ENCODE measurements around the gene APOO.
"Not testable (repeated sequence)": the region's sequence is repeated elsewhere in the genome, so short reads cannot be mapped to it uniquely, and the experiment has no call there.

DNA sequence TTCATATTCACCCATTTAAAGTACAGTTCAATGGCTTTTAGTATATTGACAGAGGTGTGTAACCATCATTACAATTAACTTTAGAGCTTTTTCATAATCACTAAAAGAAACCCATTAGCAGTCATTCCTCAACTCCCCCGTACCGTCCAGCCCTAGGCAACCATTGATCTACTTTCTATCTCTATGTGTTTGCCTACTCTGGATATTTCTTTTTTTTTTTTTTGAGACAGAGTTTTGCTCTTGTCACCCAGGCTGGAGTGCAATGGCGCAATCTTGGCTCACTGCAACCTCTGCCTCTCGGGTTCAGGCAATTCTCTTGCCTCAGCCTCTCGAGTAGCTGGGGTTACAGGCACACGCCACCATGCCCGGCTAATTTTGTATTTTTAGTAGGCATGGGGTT, 48.5 kb downstream of the APOO start:
- TF ChIP-seq, protein P1, sequence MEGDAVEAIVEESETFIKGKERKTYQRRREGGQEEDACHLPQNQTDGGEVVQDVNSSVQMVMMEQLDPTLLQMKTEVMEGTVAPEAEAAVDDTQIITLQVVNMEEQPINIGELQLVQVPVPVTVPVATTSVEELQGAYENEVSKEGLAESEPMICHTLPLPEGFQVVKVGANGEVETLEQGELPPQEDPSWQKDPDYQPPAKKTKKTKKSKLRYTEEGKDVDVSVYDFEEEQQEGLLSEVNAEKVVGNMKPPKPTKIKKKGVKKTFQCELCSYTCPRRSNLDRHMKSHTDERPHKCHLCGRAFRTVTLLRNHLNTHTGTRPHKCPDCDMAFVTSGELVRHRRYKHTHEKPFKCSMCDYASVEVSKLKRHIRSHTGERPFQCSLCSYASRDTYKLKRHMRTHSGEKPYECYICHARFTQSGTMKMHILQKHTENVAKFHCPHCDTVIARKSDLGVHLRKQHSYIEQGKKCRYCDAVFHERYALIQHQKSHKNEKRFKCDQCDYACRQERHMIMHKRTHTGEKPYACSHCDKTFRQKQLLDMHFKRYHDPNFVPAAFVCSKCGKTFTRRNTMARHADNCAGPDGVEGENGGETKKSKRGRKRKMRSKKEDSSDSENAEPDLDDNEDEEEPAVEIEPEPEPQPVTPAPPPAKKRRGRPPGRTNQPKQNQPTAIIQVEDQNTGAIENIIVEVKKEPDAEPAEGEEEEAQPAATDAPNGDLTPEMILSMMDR (conservative IDR thresholded peaks at IDR 0.05; ENCODE audit: low read depth in 2 of 2): not testable (repeated sequence)
- TF ChIP-seq, protein P2, sequence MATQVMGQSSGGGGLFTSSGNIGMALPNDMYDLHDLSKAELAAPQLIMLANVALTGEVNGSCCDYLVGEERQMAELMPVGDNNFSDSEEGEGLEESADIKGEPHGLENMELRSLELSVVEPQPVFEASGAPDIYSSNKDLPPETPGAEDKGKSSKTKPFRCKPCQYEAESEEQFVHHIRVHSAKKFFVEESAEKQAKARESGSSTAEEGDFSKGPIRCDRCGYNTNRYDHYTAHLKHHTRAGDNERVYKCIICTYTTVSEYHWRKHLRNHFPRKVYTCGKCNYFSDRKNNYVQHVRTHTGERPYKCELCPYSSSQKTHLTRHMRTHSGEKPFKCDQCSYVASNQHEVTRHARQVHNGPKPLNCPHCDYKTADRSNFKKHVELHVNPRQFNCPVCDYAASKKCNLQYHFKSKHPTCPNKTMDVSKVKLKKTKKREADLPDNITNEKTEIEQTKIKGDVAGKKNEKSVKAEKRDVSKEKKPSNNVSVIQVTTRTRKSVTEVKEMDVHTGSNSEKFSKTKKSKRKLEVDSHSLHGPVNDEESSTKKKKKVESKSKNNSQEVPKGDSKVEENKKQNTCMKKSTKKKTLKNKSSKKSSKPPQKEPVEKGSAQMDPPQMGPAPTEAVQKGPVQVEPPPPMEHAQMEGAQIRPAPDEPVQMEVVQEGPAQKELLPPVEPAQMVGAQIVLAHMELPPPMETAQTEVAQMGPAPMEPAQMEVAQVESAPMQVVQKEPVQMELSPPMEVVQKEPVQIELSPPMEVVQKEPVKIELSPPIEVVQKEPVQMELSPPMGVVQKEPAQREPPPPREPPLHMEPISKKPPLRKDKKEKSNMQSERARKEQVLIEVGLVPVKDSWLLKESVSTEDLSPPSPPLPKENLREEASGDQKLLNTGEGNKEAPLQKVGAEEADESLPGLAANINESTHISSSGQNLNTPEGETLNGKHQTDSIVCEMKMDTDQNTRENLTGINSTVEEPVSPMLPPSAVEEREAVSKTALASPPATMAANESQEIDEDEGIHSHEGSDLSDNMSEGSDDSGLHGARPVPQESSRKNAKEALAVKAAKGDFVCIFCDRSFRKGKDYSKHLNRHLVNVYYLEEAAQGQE (IDR thresholded peaks at IDR 0.05; ENCODE audit: unreplicated experiment): not testable (repeated sequence)
- not testable (repeated sequence) for TF ChIP-seq NANOG (IDR thresholded peaks at IDR 0.05; ENCODE audit: borderline replicate concordance); POLR2AphosphoS5 (IDR thresholded peaks at IDR 0.05; ENCODE audit: low read depth); EZH2 (IDR thresholded peaks at IDR 0.05; ENCODE audit: low read depth, unreplicated experiment); JUNB (IDR thresholded peaks at IDR 0.05; ENCODE audit: unreplicated experiment); CREB1 (CRISPR knock-in tag; IDR thresholded peaks at IDR 0.05; ENCODE audit: low read depth); EZH2phosphoT487 (IDR thresholded peaks at IDR 0.05; ENCODE audit: unreplicated experiment); STAT1 (IDR thresholded peaks at IDR 0.05; ENCODE audit: unreplicated experiment); ZNF331 (CRISPR knock-in tag; IDR thresholded peaks at IDR 0.05; ENCODE audit: low read depth)
- TF ChIP-seq, protein P3, sequence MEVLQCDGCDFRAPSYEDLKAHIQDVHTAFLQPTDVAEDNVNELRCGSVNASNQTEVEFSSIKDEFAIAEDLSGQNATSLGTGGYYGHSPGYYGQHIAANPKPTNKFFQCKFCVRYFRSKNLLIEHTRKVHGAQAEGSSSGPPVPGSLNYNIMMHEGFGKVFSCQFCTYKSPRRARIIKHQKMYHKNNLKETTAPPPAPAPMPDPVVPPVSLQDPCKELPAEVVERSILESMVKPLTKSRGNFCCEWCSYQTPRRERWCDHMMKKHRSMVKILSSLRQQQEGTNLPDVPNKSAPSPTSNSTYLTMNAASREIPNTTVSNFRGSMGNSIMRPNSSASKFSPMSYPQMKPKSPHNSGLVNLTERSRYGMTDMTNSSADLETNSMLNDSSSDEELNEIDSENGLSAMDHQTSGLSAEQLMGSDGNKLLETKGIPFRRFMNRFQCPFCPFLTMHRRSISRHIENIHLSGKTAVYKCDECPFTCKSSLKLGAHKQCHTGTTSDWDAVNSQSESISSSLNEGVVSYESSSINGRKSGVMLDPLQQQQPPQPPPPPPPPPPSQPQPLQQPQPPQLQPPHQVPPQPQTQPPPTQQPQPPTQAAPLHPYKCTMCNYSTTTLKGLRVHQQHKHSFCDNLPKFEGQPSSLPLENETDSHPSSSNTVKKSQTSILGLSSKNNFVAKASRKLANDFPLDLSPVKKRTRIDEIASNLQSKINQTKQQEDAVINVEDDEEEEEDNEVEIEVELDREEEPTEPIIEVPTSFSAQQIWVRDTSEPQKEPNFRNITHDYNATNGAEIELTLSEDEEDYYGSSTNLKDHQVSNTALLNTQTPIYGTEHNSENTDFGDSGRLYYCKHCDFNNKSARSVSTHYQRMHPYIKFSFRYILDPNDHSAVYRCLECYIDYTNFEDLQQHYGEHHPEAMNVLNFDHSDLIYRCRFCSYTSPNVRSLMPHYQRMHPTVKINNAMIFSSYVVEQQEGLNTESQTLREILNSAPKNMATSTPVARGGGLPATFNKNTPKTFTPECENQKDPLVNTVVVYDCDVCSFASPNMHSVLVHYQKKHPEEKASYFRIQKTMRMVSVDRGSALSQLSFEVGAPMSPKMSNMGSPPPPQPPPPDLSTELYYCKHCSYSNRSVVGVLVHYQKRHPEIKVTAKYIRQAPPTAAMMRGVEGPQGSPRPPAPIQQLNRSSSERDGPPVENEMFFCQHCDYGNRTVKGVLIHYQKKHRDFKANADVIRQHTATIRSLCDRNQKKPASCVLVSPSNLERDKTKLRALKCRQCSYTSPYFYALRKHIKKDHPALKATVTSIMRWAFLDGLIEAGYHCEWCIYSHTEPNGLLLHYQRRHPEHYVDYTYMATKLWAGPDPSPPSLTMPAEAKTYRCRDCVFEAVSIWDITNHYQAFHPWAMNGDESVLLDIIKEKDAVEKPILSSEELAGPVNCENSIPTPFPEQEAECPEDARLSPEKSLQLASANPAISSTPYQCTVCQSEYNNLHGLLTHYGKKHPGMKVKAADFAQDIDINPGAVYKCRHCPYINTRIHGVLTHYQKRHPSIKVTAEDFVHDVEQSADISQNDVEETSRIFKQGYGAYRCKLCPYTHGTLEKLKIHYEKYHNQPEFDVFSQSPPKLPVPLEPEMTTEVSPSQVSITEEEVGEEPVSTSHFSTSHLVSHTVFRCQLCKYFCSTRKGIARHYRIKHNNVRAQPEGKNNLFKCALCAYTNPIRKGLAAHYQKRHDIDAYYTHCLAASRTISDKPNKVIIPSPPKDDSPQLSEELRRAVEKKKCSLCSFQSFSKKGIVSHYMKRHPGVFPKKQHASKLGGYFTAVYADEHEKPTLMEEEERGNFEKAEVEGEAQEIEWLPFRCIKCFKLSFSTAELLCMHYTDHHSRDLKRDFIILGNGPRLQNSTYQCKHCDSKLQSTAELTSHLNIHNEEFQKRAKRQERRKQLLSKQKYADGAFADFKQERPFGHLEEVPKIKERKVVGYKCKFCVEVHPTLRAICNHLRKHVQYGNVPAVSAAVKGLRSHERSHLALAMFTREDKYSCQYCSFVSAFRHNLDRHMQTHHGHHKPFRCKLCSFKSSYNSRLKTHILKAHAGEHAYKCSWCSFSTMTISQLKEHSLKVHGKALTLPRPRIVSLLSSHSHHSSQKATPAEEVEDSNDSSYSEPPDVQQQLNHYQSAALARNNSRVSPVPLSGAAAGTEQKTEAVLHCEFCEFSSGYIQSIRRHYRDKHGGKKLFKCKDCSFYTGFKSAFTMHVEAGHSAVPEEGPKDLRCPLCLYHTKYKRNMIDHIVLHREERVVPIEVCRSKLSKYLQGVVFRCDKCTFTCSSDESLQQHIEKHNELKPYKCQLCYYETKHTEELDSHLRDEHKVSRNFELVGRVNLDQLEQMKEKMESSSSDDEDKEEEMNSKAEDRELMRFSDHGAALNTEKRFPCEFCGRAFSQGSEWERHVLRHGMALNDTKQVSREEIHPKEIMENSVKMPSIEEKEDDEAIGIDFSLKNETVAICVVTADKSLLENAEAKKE (CRISPR knock-in tag; IDR thresholded peaks at IDR 0.05): not testable (repeated sequence)
